HG02973 (cell line): Measurements from ENCODE around the gene TBCD.
A peak's percentile ranks its signal among the peaks of the same experiment; 100 is the strongest.

Experiments
- ATAC-seq: cut with Tn5 transposase; IDR thresholded peaks from one replicate; pipeline ENCODE4 v1.9.1; 2021; ENCODE audit warnings: moderate library complexity; ENCODE audit not compliant: unreplicated experiment

Gene TBCD

GRCh38 chr17:82868715-82869131 is 116.9 kb downstream of the TBCD start:
- no peak for ATAC-seq

- no peak for ATAC-seq
Observed at GRCh38 chr17:82869536-82869935, 117.7 kb downstream of the TBCD start.

- ATAC-seq, result no peak
Observed at GRCh38 chr17:82870091-82870491, 118.2 kb downstream of the TBCD start.

GRCh38 chr17:82870541-82870940 is 118.7 kb downstream of the TBCD start:
- ATAC-seq, result no peak

- peak; percentile 72 for ATAC-seq
Observed at GRCh38 chr17:82871056-82871775, 119.4 kb downstream of the TBCD start.

- no peak for ATAC-seq
Observed at GRCh38 chr17:82871776-82872561, 120.1 kb downstream of the TBCD start.

- ATAC-seq, result no peak
Observed at GRCh38 chr17:82872591-82873520, 121.0 kb downstream of the TBCD start.

GRCh38 chr17:82873521-82873920 is 121.7 kb downstream of the TBCD start:
- ATAC-seq, result no peak

GRCh38 chr17:82874011-82874835 is 122.4 kb downstream of the TBCD start:
- ATAC-seq, result no peak

- no peak for ATAC-seq
Observed at GRCh38 chr17:82875407-82875856, 123.6 kb downstream of the TBCD start.

GRCh38 chr17:82876149-82876548 is 124.3 kb downstream of the TBCD start:
- no peak for ATAC-seq

- no peak for ATAC-seq
Observed at GRCh38 chr17:82876602-82877379, 124.9 kb downstream of the TBCD start.

GRCh38 chr17:82878527-82878926 is 126.7 kb downstream of the TBCD start:
- no peak for ATAC-seq

GRCh38 chr17:82879241-82879640 is 127.4 kb downstream of the TBCD start:
- ATAC-seq, result no peak

- ATAC-seq, result no peak
Observed at GRCh38 chr17:82880620-82881323, 128.9 kb downstream of the TBCD start.

GRCh38 chr17:82881324-82881823 is 129.5 kb downstream of the TBCD start:
- ATAC-seq, result no peak

GRCh38 chr17:82881900-82882714 is 130.2 kb downstream of the TBCD start:
- ATAC-seq, result no peak
